ENCODE data around the gene KLF13. TPM values are rescaled to one million over a fixed set of nuclear protein-coding genes. Genes with fewer than 3 reads are reported as not detected.

KLF13 gene
- total RNA-seq, 1 donor from 2014 or later = 44.6 TPM

- Mint-ChIP-seq H3K27me3 (ENCODE audit: low read depth) (no peaks in the 10 kb centered on the region), H3K27ac (ENCODE audit: unreplicated experiment) (no peak overlapping the region), H3K36me3 (ENCODE audit: low read depth) (peaks cover 3% of the 10 kb centered on the region), H3K4me3 (no peak overlapping the region), H3K9me3 (peaks cover 8% of the 10 kb centered on the region), H3K4me1 (peaks cover 12% of the 10 kb centered on the region)
- no peak for DNase-seq (ENCODE audit: low read depth, low spot score)
- no peak for TF ChIP-seq CTCF (conservative IDR thresholded peaks at IDR 0.05)
These were observed 75.4 kb downstream of the KLF13 start for GRCh38 chr15:31402003-31402402.

DNA sequence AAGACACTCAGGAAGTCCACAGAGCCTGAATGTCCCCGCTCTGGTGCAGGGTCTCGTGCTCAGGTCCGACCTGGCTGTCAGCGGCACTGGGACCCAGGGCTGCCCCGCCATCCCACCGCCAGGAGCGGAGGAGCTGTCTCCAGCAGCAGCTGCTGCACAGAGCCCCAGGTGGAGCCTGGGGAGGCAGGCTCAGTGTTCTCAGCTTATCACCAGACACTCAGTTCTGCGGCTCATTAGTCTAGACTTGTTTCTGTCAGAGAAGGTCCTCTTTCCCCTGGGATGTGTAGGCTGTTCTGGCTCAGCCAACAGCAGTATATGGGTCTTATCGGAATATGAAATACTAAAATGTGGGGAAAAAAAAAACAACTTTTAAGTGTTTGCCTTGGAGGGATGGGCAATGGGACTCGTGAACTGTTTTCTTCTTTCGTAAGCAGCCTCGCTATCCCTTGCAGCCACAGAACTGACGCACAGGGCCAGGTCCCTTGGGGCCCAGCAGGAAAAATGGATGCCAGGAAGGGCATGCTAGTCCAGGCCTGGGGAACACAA is 75.9 kb downstream of the KLF13 start:
- DNase-seq (ENCODE audit: low read depth, low spot score) = no peak
- Mint-ChIP-seq H3K36me3 (ENCODE audit: low read depth) (peaks cover 3% of the 10 kb centered on the region), H3K4me3 (no peak overlapping the region)

DNA sequence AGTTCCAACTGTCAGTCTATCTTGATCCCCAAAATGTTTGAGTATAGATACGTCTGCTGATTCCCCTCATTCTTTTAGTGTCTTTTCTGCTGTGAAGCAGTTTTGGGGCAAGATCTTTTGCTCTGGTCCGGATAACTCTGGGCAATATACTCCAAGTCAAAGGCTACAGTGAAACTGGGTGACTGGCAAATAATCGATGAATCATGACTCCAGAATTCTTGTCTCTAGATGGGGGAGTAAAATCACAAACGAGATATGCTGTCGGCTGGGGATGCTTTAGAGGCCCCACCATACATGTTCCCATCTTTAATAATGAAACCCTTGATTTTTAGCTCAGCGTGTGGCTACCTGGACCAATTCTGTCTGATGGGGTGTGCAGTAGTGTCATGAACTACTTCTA is 76.5 kb downstream of the KLF13 start:
- no peak for TF ChIP-seq CTCF (conservative IDR thresholded peaks at IDR 0.05)

More for the DNA sequence above, 75.9 kb downstream of the KLF13 start:
- H3K9me3 Mint-ChIP-seq = peaks cover 8% of the 10 kb centered on the region
- H3K27me3 Mint-ChIP-seq (ENCODE audit: low read depth) = no peaks in the 10 kb centered on the region
- TF ChIP-seq CTCF (conservative IDR thresholded peaks at IDR 0.05) = no peak
- peaks cover 8% of the 10 kb centered on the region for H3K4me1 Mint-ChIP-seq
- no peak overlapping the region for H3K27ac Mint-ChIP-seq (ENCODE audit: unreplicated experiment)

DNA sequence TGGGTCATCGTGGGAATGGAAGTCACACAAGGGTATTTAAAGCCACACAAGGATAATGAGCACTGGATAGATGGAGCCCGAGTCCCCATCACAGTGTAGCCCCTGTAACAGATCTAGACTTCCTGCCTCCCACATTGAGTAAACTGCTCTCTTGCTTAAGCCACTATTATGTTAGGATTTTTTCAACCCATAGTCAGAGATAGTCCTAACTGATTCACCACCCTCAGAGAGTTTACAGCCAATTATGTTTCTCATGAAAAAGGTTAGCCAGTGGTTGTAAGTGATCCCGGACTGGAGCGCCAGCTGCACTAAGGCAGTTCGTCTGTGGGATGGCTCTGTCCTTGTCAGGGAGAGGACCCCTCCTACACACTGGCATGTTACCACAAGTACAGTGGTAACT is 77.0 kb downstream of the KLF13 start:
- Mint-ChIP-seq H3K36me3 (ENCODE audit: low read depth) (peaks cover 5% of the 10 kb centered on the region), H3K27ac (ENCODE audit: unreplicated experiment) (no peak overlapping the region), H3K27me3 (ENCODE audit: low read depth) (peaks cover 2% of the 10 kb centered on the region), H3K4me3 (no peak overlapping the region), H3K4me1 (peaks cover 3% of the 10 kb centered on the region), H3K9me3 (peaks cover 13% of the 10 kb centered on the region)
- no peak for DNase-seq (ENCODE audit: low read depth, low spot score)
- TF ChIP-seq CTCF (conservative IDR thresholded peaks at IDR 0.05) = no peak

More for the DNA sequence above, 76.5 kb downstream of the KLF13 start:
- Mint-ChIP-seq H3K9me3 (peaks cover 10% of the 10 kb centered on the region), H3K36me3 (ENCODE audit: low read depth) (peaks cover 3% of the 10 kb centered on the region), H3K27me3 (ENCODE audit: low read depth) (no peaks in the 10 kb centered on the region), H3K4me3 (no peak overlapping the region), H3K4me1 (peaks cover 4% of the 10 kb centered on the region), H3K27ac (ENCODE audit: unreplicated experiment) (no peak overlapping the region)
- DNase-seq (ENCODE audit: low read depth, low spot score) = no peak

- Mint-ChIP-seq H3K27ac (ENCODE audit: unreplicated experiment) (no peak overlapping the region), H3K36me3 (ENCODE audit: low read depth) (peaks cover 6% of the 10 kb centered on the region), H3K4me3 (no peak overlapping the region), H3K9me3 (peaks cover 14% of the 10 kb centered on the region), H3K27me3 (ENCODE audit: low read depth) (peaks cover 4% of the 10 kb centered on the region), H3K4me1 (peaks cover 3% of the 10 kb centered on the region)
- no peak for DNase-seq (ENCODE audit: low read depth, low spot score)
- no peak for TF ChIP-seq CTCF (conservative IDR thresholded peaks at IDR 0.05)
These were observed 77.7 kb downstream of the KLF13 start for GRCh38 chr15:31404345-31404744.

All from neural crest cell (in vitro differentiated cells).